ENCODE results near the gene MTARC2.
A peak's percentile ranks its signal among the peaks of the same experiment; 100 is the strongest.
"Not testable (repeated sequence)": the region's sequence is repeated elsewhere in the genome, so short reads cannot be mapped to it uniquely, and the experiment has no call there.

The MTARC2 gene

DNA sequence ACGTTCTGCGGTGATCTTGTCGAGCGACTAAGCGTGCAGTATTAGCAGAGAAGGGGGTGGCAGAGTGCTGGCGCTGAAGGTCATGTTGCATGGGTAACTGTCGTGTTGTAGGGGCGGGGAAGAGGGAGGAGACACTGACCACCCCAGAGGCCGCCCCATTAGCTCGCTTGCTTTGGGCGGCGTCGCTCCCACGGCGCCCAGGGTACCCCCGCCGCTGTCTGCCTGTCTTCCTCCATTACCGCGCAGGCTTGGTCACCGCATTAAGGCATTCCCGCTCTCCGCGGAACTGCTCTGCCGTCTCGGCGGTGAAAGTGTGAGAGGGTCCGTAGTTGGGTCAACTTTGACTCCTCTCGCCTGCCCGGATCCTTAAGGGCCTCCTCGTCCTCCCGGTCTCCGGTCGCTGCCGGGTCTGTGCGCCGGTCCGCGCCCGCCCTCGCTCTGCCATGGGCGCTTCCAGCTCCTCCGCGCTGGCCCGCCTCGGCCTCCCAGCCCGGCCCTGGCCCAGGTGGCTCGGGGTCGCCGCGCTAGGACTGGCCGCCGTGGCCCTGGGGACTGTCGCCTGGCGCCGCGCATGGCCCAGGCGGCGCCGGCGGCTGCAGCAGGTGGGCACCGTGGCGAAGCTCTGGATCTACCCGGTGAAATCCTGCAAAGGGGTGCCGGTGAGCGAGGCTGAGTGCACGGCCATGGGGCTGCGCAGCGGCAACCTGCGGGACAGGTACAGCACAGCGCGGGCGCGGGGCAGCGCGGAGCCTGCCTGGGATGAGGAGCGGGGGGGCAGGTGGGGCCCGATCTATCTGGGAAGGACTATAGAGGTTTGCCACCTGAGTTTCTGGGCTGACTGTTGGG lies at the start of gene MTARC2:
Gene MTARC2 (plus strand): TSS at position 234 of the 846 bp plus-strand sequence. CDS start 210 bp downstream, at position 444.
- DNase-seq (ENCODE audit: low spot score): peak; percentile 83

- no peak for DNase-seq (ENCODE audit: low spot score)
These were observed 49.5 kb upstream of the MTARC2 start for GRCh38 chr1:220698607-220699016.

DNA sequence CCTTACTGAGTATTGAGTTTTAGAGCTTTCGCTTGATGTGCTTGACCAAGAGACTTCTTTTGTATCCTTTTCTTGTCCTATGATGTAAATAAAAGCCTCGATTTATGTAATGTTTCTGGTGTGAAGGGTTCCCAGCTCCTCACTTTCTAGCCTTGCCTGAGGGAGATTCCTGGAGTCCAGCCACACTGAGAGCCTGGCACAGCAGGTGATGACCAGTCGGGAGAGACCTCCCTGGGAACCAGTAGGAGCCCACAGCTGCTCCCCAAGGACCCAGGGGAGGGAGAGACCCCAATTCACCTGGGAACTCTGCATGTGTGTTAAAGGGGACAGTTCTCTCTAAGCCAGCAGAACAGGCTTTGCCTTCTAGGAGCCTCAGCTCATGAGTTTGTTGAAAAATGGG lies 49.1 kb upstream of the MTARC2 start:
- no peak for DNase-seq (ENCODE audit: low spot score)

- DNase-seq (ENCODE audit: low spot score): no peak
These were observed 47.5 kb upstream of the MTARC2 start for GRCh38 chr1:220700556-220701179.

DNA sequence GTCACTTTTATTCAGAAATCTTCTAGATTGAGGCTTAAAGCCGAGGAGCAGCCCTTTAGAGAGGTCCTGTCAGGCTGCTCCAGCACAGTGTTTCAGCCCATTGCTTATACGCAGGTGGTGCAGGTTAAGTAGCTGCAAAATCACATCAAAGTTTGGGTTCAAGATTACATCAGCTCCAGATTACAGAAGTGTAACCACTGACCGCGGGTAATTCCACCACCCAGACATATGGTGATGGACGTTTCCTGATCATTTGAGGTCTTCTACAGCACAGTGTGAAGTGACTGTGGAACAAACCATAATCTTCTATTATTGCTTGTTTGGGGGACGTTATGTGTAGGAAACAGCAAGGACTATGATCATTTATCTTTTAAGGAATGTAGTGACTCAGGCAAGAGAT lies 46.1 kb upstream of the MTARC2 start:
- no peak for DNase-seq (ENCODE audit: low spot score)

GRCh38 chr1:220702733-220703270 lies 45.3 kb upstream of the MTARC2 start:
- no peak for DNase-seq (ENCODE audit: low spot score)

DNA sequence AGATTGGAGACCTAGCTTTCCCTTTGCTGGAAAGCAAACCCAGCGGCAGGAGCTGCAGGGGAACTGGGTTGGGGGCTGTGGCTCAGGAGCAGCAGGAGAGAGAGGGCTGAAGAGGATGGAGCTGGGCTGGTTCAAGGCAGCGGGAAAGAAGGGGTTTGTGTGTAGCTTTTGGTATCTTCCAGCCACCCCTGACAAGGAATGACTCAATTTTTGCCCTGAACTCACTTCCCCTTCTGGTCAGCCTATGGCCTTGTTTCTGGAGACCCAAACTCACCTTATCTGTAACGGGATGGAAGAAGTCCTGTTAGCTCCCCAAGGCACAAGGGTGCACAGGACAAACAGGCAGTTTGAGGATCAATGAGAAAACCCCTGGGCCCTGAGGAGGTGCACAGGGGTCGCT lies 44.8 kb upstream of the MTARC2 start:
- no peak for DNase-seq (ENCODE audit: low spot score)

GRCh38 chr1:220705782-220706181 lies 42.3 kb upstream of the MTARC2 start:
- DNase-seq (ENCODE audit: low spot score): no peak

- DNase-seq (ENCODE audit: low spot score): no peak
These were observed 41.6 kb upstream of the MTARC2 start for GRCh38 chr1:220706480-220706879.

GRCh38 chr1:220707160-220707559 lies 41.0 kb upstream of the MTARC2 start:
- DNase-seq (ENCODE audit: low spot score): no peak

GRCh38 chr1:220708244-220708643 lies 39.9 kb upstream of the MTARC2 start:
- no peak for DNase-seq (ENCODE audit: low spot score)

DNA sequence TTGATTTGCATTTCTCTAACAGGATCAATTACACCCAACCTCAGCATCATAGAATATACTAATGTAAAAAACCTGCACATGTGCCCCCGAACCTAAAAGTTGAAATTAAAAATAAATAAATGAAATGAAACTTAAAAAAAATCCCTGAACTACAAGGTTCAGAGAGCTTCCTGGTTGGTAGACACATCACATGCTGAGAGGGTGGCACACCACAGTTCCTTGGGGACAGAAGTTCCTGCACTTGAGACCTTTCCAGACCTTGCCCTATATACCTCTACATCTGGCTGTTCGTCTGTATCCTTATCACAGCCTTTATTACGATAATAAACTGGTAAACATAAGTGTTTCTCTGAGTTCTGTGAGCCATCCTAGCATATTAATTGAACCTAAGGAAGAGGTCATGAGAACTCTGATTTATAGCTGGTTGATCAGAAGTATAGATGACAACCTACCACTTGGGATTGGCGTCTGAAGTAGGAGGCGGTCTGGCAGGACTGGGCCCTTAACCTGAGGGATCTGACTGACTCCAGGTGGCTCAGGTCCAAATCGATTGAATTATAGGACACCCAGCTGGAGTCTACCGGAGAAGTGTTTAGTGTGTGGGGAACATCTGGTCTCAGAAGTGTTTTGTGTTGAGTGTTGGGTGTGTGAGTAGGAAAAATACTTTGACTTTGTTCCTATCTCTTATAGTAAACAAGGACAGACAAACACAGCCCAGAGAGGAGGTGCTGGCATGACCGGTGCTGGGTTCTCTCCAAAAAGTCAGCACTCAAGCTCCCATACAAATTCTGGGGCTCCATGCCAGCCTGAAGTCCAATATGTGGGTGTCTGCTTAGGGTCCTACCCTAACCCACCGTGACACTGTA lies 39.0 kb upstream of the MTARC2 start:
- no peak for DNase-seq (ENCODE audit: low spot score)

- DNase-seq (ENCODE audit: low spot score): no peak
These were observed 37.8 kb upstream of the MTARC2 start for GRCh38 chr1:220710333-220710732.

- DNase-seq (ENCODE audit: low spot score): no peak
These were observed 36.9 kb upstream of the MTARC2 start for GRCh38 chr1:220711056-220711809.

DNA sequence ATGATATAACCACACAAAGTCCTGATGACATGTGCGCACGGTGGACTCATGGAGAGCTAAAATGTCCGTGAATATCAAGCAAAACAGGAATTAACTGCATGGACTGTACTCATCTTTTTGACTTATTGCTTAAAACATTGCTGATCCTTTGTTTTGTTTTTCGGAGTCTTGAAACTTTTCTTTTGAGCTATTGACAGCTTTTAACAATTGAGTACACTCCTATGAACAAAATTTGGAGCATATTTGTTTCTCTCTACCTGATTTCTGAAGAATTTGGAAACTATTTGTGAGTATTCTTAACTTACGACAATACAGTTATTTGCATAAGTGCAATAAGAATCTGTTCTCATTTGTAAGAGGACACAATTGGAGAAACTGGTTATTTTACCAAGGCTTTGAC lies 32.1 kb upstream of the MTARC2 start:
- DNase-seq (ENCODE audit: low spot score): not testable (repeated sequence)

DNA sequence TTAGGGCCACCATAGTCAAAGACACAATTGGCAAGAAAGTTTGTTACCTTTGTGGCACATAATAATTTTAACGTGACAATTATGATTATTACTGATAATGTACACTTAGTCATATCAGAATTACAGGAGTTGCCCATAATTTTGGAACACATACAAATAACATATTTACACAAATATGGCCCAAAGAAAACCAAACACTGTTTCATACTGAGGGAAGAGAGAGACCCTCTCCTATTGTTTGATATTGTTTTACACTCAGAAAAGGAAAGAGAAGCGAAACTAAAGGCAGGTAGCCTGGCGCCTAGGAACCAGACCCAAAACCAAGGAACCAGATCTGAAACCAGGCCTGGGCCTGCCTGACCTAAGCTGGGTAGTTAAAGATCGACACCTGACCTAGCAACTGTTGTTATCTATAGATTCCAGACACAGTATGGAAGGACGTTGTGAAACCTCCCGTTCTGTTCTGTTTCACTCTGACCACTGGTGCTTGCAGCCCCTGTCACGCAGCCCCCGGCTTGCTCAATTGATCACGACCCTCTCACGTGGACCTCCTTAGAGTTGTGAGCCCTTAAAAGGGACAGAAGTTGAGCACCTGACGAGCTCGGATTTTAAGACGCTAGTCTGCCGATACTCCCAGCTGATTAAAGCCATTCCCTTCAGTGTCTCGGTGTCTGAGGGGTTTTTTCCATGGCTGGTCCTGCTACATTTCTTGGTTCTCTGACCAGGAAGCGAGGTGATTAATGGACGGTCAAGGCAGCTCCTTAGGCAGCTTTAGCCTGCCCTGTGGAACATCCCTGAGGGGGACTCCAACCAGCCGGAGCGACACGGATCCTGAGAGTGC lies 30.1 kb upstream of the MTARC2 start:
- no peak for DNase-seq (ENCODE audit: low spot score)

GRCh38 chr1:220721266-220721665 lies 26.9 kb upstream of the MTARC2 start:
- not testable (repeated sequence) for DNase-seq (ENCODE audit: low spot score)

DNA sequence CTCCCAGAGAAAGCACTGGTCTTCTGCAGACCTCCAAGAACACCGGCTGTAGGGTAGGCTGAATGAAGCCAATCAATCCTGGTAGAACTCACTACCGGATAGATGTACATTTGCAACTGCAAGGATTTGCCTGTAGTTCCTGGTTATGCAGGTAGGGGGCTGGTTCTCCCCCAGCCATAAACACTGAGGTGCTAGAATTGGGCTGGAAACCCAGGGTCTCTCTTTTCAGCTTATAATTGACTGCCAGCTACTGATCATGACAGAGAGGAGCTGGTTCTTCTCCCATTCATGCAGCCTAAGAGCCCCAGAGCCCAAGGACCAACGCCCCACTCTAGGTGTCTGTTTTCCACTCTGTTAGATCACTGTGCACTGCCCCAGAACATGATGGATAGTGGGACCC lies 21.5 kb upstream of the MTARC2 start:
- DNase-seq (ENCODE audit: low spot score): no peak

GRCh38 chr1:220727519-220727918 lies 20.6 kb upstream of the MTARC2 start:
- DNase-seq (ENCODE audit: low spot score): no peak

- DNase-seq (ENCODE audit: low spot score): no peak
These were observed 17.6 kb upstream of the MTARC2 start for GRCh38 chr1:220730486-220730885.

GRCh38 chr1:220732137-220732536 lies 16.0 kb upstream of the MTARC2 start:
- no peak for DNase-seq (ENCODE audit: low spot score)

Data from AG08395 (cell line).